Liver (tissue), 3 donors: ENCODE results near the gene FLOT2.

Source experiments
- GABPA ChIP-seq, 2 donors: IDR thresholded peaks in 1 of 2; conservative IDR thresholded peaks in 1 of 2; 2 replicates each; pipeline ENCODE4 v1.6.1; 2016; ENCODE audit warnings: antibody characterized with exemption in 2 of 2, mild to moderate bottlenecking in 1 of 2, moderate library complexity in 1 of 2
- JUND ChIP-seq, 2 donors: IDR thresholded peaks; 2 replicates each; pipeline ENCODE4 v1.6.1; 2016; ENCODE audit warnings: antibody characterized with exemption in 2 of 2
- RAD21 ChIP-seq, 2 donors: IDR thresholded peaks; 2 replicates each; pipeline ENCODE4 v1.6.1; 2016; ENCODE audit warnings: antibody characterized with exemption in 2 of 2, mild to moderate bottlenecking in 2 of 2
- REST ChIP-seq: IDR thresholded peaks from 2 replicates; pipeline ENCODE4 v1.6.1; 2016; ENCODE audit warnings: antibody characterized with exemption, mild to moderate bottlenecking
- RXRA ChIP-seq, 2 donors: IDR thresholded peaks; 2 replicates each; pipeline ENCODE4 v1.6.1; 2017 to 2018; ENCODE audit warnings: antibody characterized with exemption in 2 of 2, mild to moderate bottlenecking in 1 of 2
- TAF1 ChIP-seq: conservative IDR thresholded peaks from 2 replicates; pipeline ENCODE4 v1.6.1; 2016; ENCODE audit warnings: antibody characterized with exemption, mild to moderate bottlenecking
- YY1 ChIP-seq: IDR thresholded peaks from 2 replicates; pipeline ENCODE4 v1.6.1; 2016; ENCODE audit warnings: antibody characterized with exemption, mild to moderate bottlenecking
- TF ChIP-seq, protein P1 (sequence below): fragments of 150-350 bp; IDR thresholded peaks from 2 replicates; pipeline ENCODE4 v1.5.1; 2017; ENCODE audit warnings: improper control_type of control experiment, low read depth, low read length; ENCODE audit not compliant: missing input control
- TF ChIP-seq, protein P2 (sequence below): IDR thresholded peaks from 2 replicates; pipeline ENCODE4 v1.6.1; 2016; ENCODE audit warnings: antibody characterized with exemption
- TF ChIP-seq, protein P3 (sequence below): IDR thresholded peaks from 2 replicates; pipeline ENCODE4 v1.6.1; 2016; ENCODE audit warnings: antibody characterized with exemption
- donor health status: healthy.
- donor health status: healthy.

GRCh38 chr17:28896884-28897768, at the start of gene FLOT2:
- TF ChIP-seq, protein P1, sequence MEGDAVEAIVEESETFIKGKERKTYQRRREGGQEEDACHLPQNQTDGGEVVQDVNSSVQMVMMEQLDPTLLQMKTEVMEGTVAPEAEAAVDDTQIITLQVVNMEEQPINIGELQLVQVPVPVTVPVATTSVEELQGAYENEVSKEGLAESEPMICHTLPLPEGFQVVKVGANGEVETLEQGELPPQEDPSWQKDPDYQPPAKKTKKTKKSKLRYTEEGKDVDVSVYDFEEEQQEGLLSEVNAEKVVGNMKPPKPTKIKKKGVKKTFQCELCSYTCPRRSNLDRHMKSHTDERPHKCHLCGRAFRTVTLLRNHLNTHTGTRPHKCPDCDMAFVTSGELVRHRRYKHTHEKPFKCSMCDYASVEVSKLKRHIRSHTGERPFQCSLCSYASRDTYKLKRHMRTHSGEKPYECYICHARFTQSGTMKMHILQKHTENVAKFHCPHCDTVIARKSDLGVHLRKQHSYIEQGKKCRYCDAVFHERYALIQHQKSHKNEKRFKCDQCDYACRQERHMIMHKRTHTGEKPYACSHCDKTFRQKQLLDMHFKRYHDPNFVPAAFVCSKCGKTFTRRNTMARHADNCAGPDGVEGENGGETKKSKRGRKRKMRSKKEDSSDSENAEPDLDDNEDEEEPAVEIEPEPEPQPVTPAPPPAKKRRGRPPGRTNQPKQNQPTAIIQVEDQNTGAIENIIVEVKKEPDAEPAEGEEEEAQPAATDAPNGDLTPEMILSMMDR = peak; percentile 14
- TF ChIP-seq GABPA (IDR thresholded peaks at IDR 0.05 in 1 of 2, conservative IDR thresholded peaks at IDR 0.05 in 1 of 2) (peak in 1 of 2 donors; percentile 55), JUND (IDR thresholded peaks at IDR 0.05) (peak; percentile 33 to 56), YY1 (peak; percentile 83), RXRA (IDR thresholded peaks at IDR 0.05) (peak; percentile 63 to 66), REST (peak; percentile 90), TAF1 (peak; percentile 23), RAD21 (IDR thresholded peaks at IDR 0.05) (peak; percentile 42 to 56)
- TF ChIP-seq, protein P2, sequence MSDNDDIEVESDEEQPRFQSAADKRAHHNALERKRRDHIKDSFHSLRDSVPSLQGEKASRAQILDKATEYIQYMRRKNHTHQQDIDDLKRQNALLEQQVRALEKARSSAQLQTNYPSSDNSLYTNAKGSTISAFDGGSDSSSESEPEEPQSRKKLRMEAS = peak; percentile 80
- TF ChIP-seq, protein P3, sequence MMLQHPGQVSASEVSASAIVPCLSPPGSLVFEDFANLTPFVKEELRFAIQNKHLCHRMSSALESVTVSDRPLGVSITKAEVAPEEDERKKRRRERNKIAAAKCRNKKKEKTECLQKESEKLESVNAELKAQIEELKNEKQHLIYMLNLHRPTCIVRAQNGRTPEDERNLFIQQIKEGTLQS = peak; percentile 16
